Loucy (cell line): ENCODE results near the gene SHLD1.

Source experiments
- H2AFZ ChIP-seq: fragments of 200-600 bp; sonication (generic); 2 replicates; pipeline ENCODE4 v1.6.0; 2016; ENCODE audit warnings: antibody characterized with exemption, mild to moderate bottlenecking, low read length, moderate library complexity
- H3F3A ChIP-seq: fragments of 200-600 bp; 2 replicates; pipeline ENCODE4 v1.6.0; 2016; ENCODE audit warnings: antibody characterized with exemption, low read depth, mild to moderate bottlenecking
- H3K27me3 ChIP-seq: fragments of 200-600 bp; sonication (generic); 2 replicates; pipeline ENCODE4 v1.6.1; 2014; ENCODE audit warnings: low read length, mild to moderate bottlenecking; ENCODE audit not compliant: insufficient read depth, poor library complexity, severe bottlenecking
- H3K36me3 ChIP-seq: fragments of 200-600 bp; sonication (generic); 2 replicates; pipeline ENCODE4 v1.6.1; 2016; ENCODE audit warnings: low read length; ENCODE audit not compliant: insufficient read depth
- H3K4me1 ChIP-seq: fragments of 200-600 bp; sonication (generic); 2 replicates; pipeline ENCODE4 v1.5.1; 2014; ENCODE audit warnings: low read length, mild to moderate bottlenecking; ENCODE audit not compliant: insufficient read depth, poor library complexity, severe bottlenecking
- H3K4me2 ChIP-seq: fragments of 200-600 bp; sonication (generic); 2 replicates; pipeline ENCODE4 v1.6.0; 2014; ENCODE audit warnings: antibody characterized with exemption, low read length, low read depth, mild to moderate bottlenecking; ENCODE audit not compliant: poor library complexity, severe bottlenecking
- H3K4me3 ChIP-seq: fragments of 200-600 bp; sonication (generic); 2 replicates; pipeline ENCODE4 v1.5.1; 2014; ENCODE audit warnings: low read length, mild to moderate bottlenecking, mixed read lengths; ENCODE audit not compliant: poor library complexity, severe bottlenecking
- H3K79me2 ChIP-seq: fragments of 200-600 bp; sonication (generic); 2 replicates; pipeline ENCODE4 v1.6.1; 2014; ENCODE audit warnings: low read length; ENCODE audit not compliant: insufficient read depth
- H3K9ac ChIP-seq: fragments of 200-600 bp; sonication (generic); 2 replicates; pipeline ENCODE4 v1.6.0; 2014; ENCODE audit warnings: mild to moderate bottlenecking, low read depth, low read length, moderate library complexity; ENCODE audit not compliant: poor library complexity, severe bottlenecking
- H3K9me2 ChIP-seq: fragments of 200-600 bp; sonication (generic); replicated peaks from 2 replicates; pipeline ENCODE4 v1.6.1; 2016; ENCODE audit warnings: low read depth, low read length, mixed read lengths
- H3K9me3 ChIP-seq: fragments of 200-600 bp; sonication (generic); 2 replicates; pipeline ENCODE4 v1.6.1; 2014; ENCODE audit warnings: mild to moderate bottlenecking, antibody characterized with exemption, low read length, low read depth; ENCODE audit not compliant: insufficient read depth
- H4K20me1 ChIP-seq: fragments of 200-600 bp; sonication (generic); 2 replicates; pipeline ENCODE4 v1.6.0; 2014; ENCODE audit warnings: antibody characterized with exemption, low read length, mild to moderate bottlenecking; ENCODE audit not compliant: insufficient read depth, poor library complexity, severe bottlenecking
- CTCF ChIP-seq: fragments of 200-600 bp; sonication (generic); conservative IDR thresholded peaks from 2 replicates; pipeline ENCODE4 v1.5.1; 2014; ENCODE audit warnings: mild to moderate bottlenecking, antibody characterized with exemption, low read length
- EZH2phosphoT487 ChIP-seq: fragments of 200-600 bp; IDR thresholded peaks from 2 replicates; pipeline ENCODE4 v1.6.1; 2018; ENCODE audit warnings: antibody characterized with exemption, mild to moderate bottlenecking, moderate library complexity, borderline replicate concordance

SHLD1 gene

GRCh38 chr20:5818346-5818681, 68.1 kb downstream of the SHLD1 start:
- Histone ChIP-seq H3K79me2 (no peaks in the 10 kb centered on the region), H3K9me3 (no peaks in the 10 kb centered on the region), H3K4me3 (no peak overlapping the region), H3K4me2 (no peak overlapping the region), H3K9me2 (no peaks in the 10 kb centered on the region), H3K4me1 (no peaks in the 10 kb centered on the region), H3F3A (no peaks in the 10 kb centered on the region), H2AFZ (no peak overlapping the region), H3K27me3 (no peaks in the 10 kb centered on the region), H3K9ac (no peak overlapping the region), H4K20me1 (no peaks in the 10 kb centered on the region), H3K36me3 (no peaks in the 10 kb centered on the region)
- no peak for TF ChIP-seq CTCF
- TF ChIP-seq EZH2phosphoT487, result no peak

GRCh38 chr20:5820738-5821137, 70.5 kb downstream of the SHLD1 start:
- no peaks in the 10 kb centered on the region for H4K20me1 ChIP-seq
- H3K79me2 ChIP-seq, result no peaks in the 10 kb centered on the region
- no peaks in the 10 kb centered on the region for H3K27me3 ChIP-seq
- H2AFZ ChIP-seq, result no peak overlapping the region
- no peaks in the 10 kb centered on the region for H3K36me3 ChIP-seq
- no peak overlapping the region for H3K4me2 ChIP-seq
- no peaks in the 10 kb centered on the region for H3K9me3 ChIP-seq
- H3K4me1 ChIP-seq, result no peaks in the 10 kb centered on the region
- no peak overlapping the region for H3K4me3 ChIP-seq
- H3K9ac ChIP-seq, result no peak overlapping the region
- TF ChIP-seq CTCF, result no peak
- TF ChIP-seq EZH2phosphoT487, result no peak
- H3K9me2 ChIP-seq, result no peaks in the 10 kb centered on the region
- no peaks in the 10 kb centered on the region for H3F3A ChIP-seq

- Histone ChIP-seq H3K79me2 (no peaks in the 10 kb centered on the region), H3F3A (no peaks in the 10 kb centered on the region), H3K9me3 (no peaks in the 10 kb centered on the region), H3K36me3 (no peaks in the 10 kb centered on the region), H3K27me3 (no peaks in the 10 kb centered on the region), H4K20me1 (no peaks in the 10 kb centered on the region), H3K4me1 (no peaks in the 10 kb centered on the region), H3K4me2 (no peak overlapping the region), H3K9me2 (no peaks in the 10 kb centered on the region), H3K4me3 (no peak overlapping the region), H3K9ac (no peak overlapping the region), H2AFZ (no peak overlapping the region)
- no peak for TF ChIP-seq CTCF
- no peak for TF ChIP-seq EZH2phosphoT487
These were observed 71.5 kb downstream of the SHLD1 start for GRCh38 chr20:5821627-5822215.
